Ammon's horn (tissue), 1 donor: Measurements from ENCODE around the gene TIPIN.
"Not testable (repeated sequence)": the region's sequence is repeated elsewhere in the genome, so short reads cannot be mapped to it uniquely, and the experiment has no call there.

Experiments used
- DNase-seq: peaks from one replicate; pipeline ENCODE4 v3.0.0-alpha.2; 2016; ENCODE audit warnings: low spot score

The TIPIN gene

GRCh38 chr15:66356359-66357236 lies at the start of gene TIPIN:
Gene TIPIN (minus strand): TSS chr15:66356685. CDS start chr15:66352947, 3,738 bp downstream.
- peak; percentile 92 for DNase-seq

- no peak for DNase-seq
These were observed 49.1 kb upstream of the TIPIN start for GRCh38 chr15:66405615-66406014.

- DNase-seq = no peak
These were observed 48.5 kb upstream of the TIPIN start for GRCh38 chr15:66405007-66405406.

- DNase-seq = no peak
These were observed 48.0 kb upstream of the TIPIN start for GRCh38 chr15:66404532-66404931.

- DNase-seq = no peak
These were observed 47.6 kb upstream of the TIPIN start for GRCh38 chr15:66404122-66404521.

GRCh38 chr15:66403323-66403722 lies 46.8 kb upstream of the TIPIN start:
- DNase-seq = no peak

GRCh38 chr15:66402761-66403284 lies 46.3 kb upstream of the TIPIN start:
- DNase-seq = no peak

GRCh38 chr15:66401130-66402021 lies 44.9 kb upstream of the TIPIN start:
- DNase-seq = no peak

- DNase-seq = no peak
These were observed 43.9 kb upstream of the TIPIN start for GRCh38 chr15:66400351-66400774.

GRCh38 chr15:66399276-66399675 lies 42.8 kb upstream of the TIPIN start:
- DNase-seq = no peak

- DNase-seq = no peak
These were observed 38.4 kb upstream of the TIPIN start for GRCh38 chr15:66394915-66395314.

GRCh38 chr15:66394472-66394871 lies 38.0 kb upstream of the TIPIN start:
- DNase-seq = no peak

- not testable (repeated sequence) for DNase-seq
These were observed 36.6 kb upstream of the TIPIN start for GRCh38 chr15:66393037-66393436.

GRCh38 chr15:66390678-66391077 lies 34.2 kb upstream of the TIPIN start:
- DNase-seq = peak; percentile 67

GRCh38 chr15:66389859-66390381 lies 33.4 kb upstream of the TIPIN start:
- DNase-seq = peak; percentile 27

- no peak for DNase-seq
These were observed 32.8 kb upstream of the TIPIN start for GRCh38 chr15:66389098-66389858.

GRCh38 chr15:66388576-66388975 lies 32.1 kb upstream of the TIPIN start:
- no peak for DNase-seq

GRCh38 chr15:66388043-66388363 lies 31.5 kb upstream of the TIPIN start:
- no peak for DNase-seq

GRCh38 chr15:66387163-66388042 lies 30.9 kb upstream of the TIPIN start:
- DNase-seq = peak; percentile 60
